Panc1 (cell line): ENCODE measurements around the gene LACC1. TPM values are rescaled to one million over a fixed set of nuclear protein-coding genes. Genes with fewer than 3 reads are reported as not detected.

Experiments used
- ATAC-seq: fragments of 200-7000 bp; cut with Tn5 transposase; 2 replicates; pipeline ENCODE4 v1.9.1; 2020; ENCODE audit warnings: mild to moderate bottlenecking, moderate library complexity
- BruUV-seq: library from RNA; stranded (reverse); fragments of 400-500 nt; replicated peaks from 2 replicates; lab custom pipeline; 2021; lab: Mats Ljungman, UMichigan
- CTCF ChIA-PET: fragments of 300-600 bp; sonication (Branson Sonifier 250); formaldehyde crosslinking; loops from one replicate; lab custom pipeline; 2022; ENCODE audit warnings: antibody characterized with exemption; lab: Charles Lee
- POLR2A ChIA-PET: fragments of 300-600 bp; sonication (Branson Sonifier 250); formaldehyde crosslinking; loops from one replicate; lab custom pipeline; 2022; ENCODE audit warnings: antibody characterized with exemption; lab: Charles Lee
- DNase-seq: peaks from one replicate; pipeline ENCODE4 v3.0.0-alpha.2; 2010; ENCODE audit warnings: low read depth, low spot score
- H3K27ac ChIP-seq: 2 replicates; pipeline ENCODE4 v1.5.1; 2011; ENCODE audit warnings: mild to moderate bottlenecking, low read length, inconsistent platforms
- H3K27me3 ChIP-seq: fragments of 200-500 bp; sonication (Bioruptor generic); 2 replicates; pipeline ENCODE4 v1.6.0; 2014; ENCODE audit warnings: low read length, inconsistent platforms; ENCODE audit not compliant: control insufficient read depth, insufficient read depth
- H3K36me3 ChIP-seq: fragments of 200-500 bp; sonication (Bioruptor generic); 2 replicates; pipeline ENCODE4 v1.5.1; 2014; ENCODE audit warnings: inconsistent platforms, mild to moderate bottlenecking, low read length, moderate library complexity; ENCODE audit not compliant: control insufficient read depth, insufficient read depth
- H3K4me1 ChIP-seq: 2 replicates; pipeline ENCODE4 v1.5.1; 2011; ENCODE audit warnings: inconsistent platforms, mild to moderate bottlenecking, low read length, moderate library complexity; ENCODE audit not compliant: control insufficient read depth, insufficient read depth
- H3K4me3 ChIP-seq, 2 experiments: 2 replicates each; pipeline ENCODE4 v1.5.1; 2011 to 2012; ENCODE audit warnings: low read depth in 2 of 2, low read length in 2 of 2, mild to moderate bottlenecking in 2 of 2, inconsistent platforms in 1 of 2, moderate library complexity in 1 of 2
- H3K9me3 ChIP-seq: fragments of 200-500 bp; sonication (Bioruptor generic); 2 replicates; pipeline ENCODE4 v1.5.1; 2014; ENCODE audit warnings: low read depth, mild to moderate bottlenecking, inconsistent platforms, low read length, moderate library complexity; ENCODE audit not compliant: control insufficient read depth, insufficient read depth
- POLR2AphosphoS5 ChIP-seq: IDR thresholded peaks from 2 replicates; pipeline ENCODE4 v1.6.1; 2012; ENCODE audit warnings: mild to moderate bottlenecking, low read depth, low read length, moderate library complexity
- SIN3A ChIP-seq: IDR thresholded peaks from 2 replicates; pipeline ENCODE4 v1.6.1; 2012; ENCODE audit warnings: low read depth, mild to moderate bottlenecking, low read length, moderate library complexity, borderline replicate concordance; ENCODE audit not compliant: insufficient read depth
- TCF7L2 ChIP-seq: IDR thresholded peaks from 2 replicates; pipeline ENCODE4 v1.6.1; 2011; ENCODE audit warnings: mild to moderate bottlenecking, low read depth, low read length, inconsistent platforms
- in situ Hi-C: cut with HindIII; loops from 2 replicates; pipeline ENCODE4 v1.10.0; 2016; ENCODE audit warnings: low sequenced_read_pairs, low pct_unique_long_range_greater_than_20kb
- intact Hi-C: fragments of 100-400 bp; cut with micrococcal nuclease; formaldehyde crosslinking; loops from one replicate; pipeline ENCODE4 v1.10.0; 2022; ENCODE audit not compliant: unreplicated experiment
- total RNA-seq: library from RNA; stranded (reverse); gene quantifications from one replicate; pipeline ENCODE4 v1.2.1, GENCODE V29; 2021; ENCODE audit not compliant: unreplicated experiment
- TF ChIP-seq, protein P1 (sequence below), 2 experiments: IDR thresholded peaks; 2 replicates each; pipeline ENCODE4 v1.6.1; 2011 to 2012; ENCODE audit warnings: low read depth in 2 of 2, control low read depth in 1 of 2, low read length in 1 of 2, mild to moderate bottlenecking in 1 of 2, moderate library complexity in 1 of 2; ENCODE audit not compliant: insufficient read depth in 1 of 2
- TF ChIP-seq, protein P2 (sequence below): fragments of 450-650 bp; IDR thresholded peaks from 2 replicates; pipeline ENCODE4 v1.5.1; 2017; ENCODE audit warnings: mild to moderate bottlenecking

LACC1 gene
- total RNA-seq, 1 experiment from 2014 or later = 2.1 TPM

DNA sequence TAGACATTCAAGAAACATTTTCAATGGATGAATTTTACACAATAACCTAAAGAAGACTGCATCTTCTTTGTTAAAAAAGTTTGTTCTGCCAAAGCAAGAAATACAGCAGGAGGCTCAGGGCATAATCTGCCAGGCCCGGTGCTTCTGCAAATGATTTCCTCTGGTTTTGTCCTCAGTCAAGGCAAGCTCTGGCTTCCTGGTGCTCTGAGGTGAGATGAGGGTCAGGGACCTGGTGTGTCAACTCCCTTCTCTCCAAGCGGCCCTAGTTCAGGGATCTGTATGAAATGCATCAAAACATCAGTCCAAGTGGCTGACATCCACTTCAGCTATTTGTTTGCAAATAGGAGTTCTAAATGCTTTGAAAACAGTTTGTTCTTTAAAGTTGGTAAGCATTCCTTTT, 31.6 kb downstream of the LACC1 start:
- DNase-seq (no peak), ATAC-seq (no peak)
- intact Hi-C loops (no loop called here), in situ Hi-C loops (loop anchor here (25.0 kb wide), 1 partner anchor 551 kb away; no protein-coding TSS in a partner anchor)
- Histone ChIP-seq H3K27me3 (no peaks in the 10 kb centered on the region; the same call in 1 of the 2 replicates), H3K36me3 (no peaks in the 10 kb centered on the region; the same call in 1 of the 2 replicates), H3K4me3 (no peak overlapping the region), H3K9me3 (no peaks in the 10 kb centered on the region), H3K4me1 (no peaks in the 10 kb centered on the region), H3K27ac (no peak overlapping the region)
- POLR2A ChIA-PET = no interaction called here
- TF ChIP-seq, protein P1, sequence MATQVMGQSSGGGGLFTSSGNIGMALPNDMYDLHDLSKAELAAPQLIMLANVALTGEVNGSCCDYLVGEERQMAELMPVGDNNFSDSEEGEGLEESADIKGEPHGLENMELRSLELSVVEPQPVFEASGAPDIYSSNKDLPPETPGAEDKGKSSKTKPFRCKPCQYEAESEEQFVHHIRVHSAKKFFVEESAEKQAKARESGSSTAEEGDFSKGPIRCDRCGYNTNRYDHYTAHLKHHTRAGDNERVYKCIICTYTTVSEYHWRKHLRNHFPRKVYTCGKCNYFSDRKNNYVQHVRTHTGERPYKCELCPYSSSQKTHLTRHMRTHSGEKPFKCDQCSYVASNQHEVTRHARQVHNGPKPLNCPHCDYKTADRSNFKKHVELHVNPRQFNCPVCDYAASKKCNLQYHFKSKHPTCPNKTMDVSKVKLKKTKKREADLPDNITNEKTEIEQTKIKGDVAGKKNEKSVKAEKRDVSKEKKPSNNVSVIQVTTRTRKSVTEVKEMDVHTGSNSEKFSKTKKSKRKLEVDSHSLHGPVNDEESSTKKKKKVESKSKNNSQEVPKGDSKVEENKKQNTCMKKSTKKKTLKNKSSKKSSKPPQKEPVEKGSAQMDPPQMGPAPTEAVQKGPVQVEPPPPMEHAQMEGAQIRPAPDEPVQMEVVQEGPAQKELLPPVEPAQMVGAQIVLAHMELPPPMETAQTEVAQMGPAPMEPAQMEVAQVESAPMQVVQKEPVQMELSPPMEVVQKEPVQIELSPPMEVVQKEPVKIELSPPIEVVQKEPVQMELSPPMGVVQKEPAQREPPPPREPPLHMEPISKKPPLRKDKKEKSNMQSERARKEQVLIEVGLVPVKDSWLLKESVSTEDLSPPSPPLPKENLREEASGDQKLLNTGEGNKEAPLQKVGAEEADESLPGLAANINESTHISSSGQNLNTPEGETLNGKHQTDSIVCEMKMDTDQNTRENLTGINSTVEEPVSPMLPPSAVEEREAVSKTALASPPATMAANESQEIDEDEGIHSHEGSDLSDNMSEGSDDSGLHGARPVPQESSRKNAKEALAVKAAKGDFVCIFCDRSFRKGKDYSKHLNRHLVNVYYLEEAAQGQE (IDR thresholded peaks at IDR 0.05; ENCODE audit: insufficient read depth in 1 of 2, low read depth in 2 of 2, low read length in 1 of 2) = no peak
- no peak for TF ChIP-seq SIN3A
- CTCF ChIA-PET = no interaction called here
- BruUV-seq = no TSS peak

DNA sequence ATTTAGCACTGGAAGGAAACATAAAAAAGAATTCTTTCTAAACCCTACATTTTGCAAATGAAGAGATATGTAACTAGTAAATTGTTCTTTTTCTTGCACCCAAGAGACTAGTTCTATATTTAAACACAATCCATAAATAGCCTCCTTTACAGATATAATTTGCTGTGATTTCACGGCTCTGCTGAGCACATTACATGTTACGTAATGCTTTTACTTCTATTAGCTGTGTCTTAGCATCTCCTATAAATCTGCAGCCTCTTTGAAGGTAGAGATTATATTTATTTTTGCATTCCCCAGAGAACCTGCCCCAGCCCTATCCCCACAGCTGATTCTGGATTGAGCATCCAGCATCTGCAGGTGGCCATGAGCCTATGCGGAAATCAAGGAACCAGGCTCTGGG, 32.2 kb downstream of the LACC1 start:
- intact Hi-C loops (no loop called here), in situ Hi-C loops (loop anchor here (25.0 kb wide), 1 partner anchor 550 kb away; no protein-coding TSS in a partner anchor)
- Histone ChIP-seq H3K4me3 (no peak overlapping the region), H3K9me3 (no peaks in the 10 kb centered on the region), H3K36me3 (no peaks in the 10 kb centered on the region; the same call in 1 of the 2 replicates), H3K27ac (no peak overlapping the region), H3K4me1 (no peaks in the 10 kb centered on the region), H3K27me3 (no peaks in the 10 kb centered on the region; the same call in 1 of the 2 replicates)
- no peak for ATAC-seq
- ChIA-PET CTCF (no interaction called here), POLR2A (no interaction called here)
- BruUV-seq = no TSS peak
- TF ChIP-seq POLR2AphosphoS5 (no peak), TCF7L2 (no peak), SIN3A (no peak)
- TF ChIP-seq, protein P2, sequence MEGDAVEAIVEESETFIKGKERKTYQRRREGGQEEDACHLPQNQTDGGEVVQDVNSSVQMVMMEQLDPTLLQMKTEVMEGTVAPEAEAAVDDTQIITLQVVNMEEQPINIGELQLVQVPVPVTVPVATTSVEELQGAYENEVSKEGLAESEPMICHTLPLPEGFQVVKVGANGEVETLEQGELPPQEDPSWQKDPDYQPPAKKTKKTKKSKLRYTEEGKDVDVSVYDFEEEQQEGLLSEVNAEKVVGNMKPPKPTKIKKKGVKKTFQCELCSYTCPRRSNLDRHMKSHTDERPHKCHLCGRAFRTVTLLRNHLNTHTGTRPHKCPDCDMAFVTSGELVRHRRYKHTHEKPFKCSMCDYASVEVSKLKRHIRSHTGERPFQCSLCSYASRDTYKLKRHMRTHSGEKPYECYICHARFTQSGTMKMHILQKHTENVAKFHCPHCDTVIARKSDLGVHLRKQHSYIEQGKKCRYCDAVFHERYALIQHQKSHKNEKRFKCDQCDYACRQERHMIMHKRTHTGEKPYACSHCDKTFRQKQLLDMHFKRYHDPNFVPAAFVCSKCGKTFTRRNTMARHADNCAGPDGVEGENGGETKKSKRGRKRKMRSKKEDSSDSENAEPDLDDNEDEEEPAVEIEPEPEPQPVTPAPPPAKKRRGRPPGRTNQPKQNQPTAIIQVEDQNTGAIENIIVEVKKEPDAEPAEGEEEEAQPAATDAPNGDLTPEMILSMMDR = no peak
- TF ChIP-seq, protein P1 (IDR thresholded peaks at IDR 0.05; ENCODE audit: insufficient read depth in 1 of 2, low read depth in 2 of 2, low read length in 1 of 2) = no peak
- no peak for DNase-seq
